Mucosa of descending colon (tissue), 3 donors: ENCODE results near the gene FSD2. TPM values are rescaled to one million over a fixed set of nuclear protein-coding genes. Genes with fewer than 3 reads are reported as not detected.

Source experiments
- ATAC-seq: fragments of 200-7000 bp; cut with Tn5 transposase; one replicate; pipeline ENCODE4 v1.9.1; 2020; ENCODE audit warnings: mild to moderate bottlenecking, moderate library complexity
- DNase-seq, 3 donors: peaks; one replicate each; pipeline ENCODE4 v3.0.0-alpha.2; 2020
- H3K36me3 ChIP-seq: fragments of 200-600 bp; one replicate; pipeline ENCODE4 v1.8.0; 2021; ENCODE audit warnings: low read depth, mild to moderate bottlenecking
- H3K4me1 ChIP-seq: fragments of 200-600 bp; one replicate; pipeline ENCODE4 v1.8.0; 2021; ENCODE audit warnings: low read depth, mild to moderate bottlenecking
- H3K4me3 ChIP-seq: fragments of 200-600 bp; one replicate; pipeline ENCODE4 v1.8.0; 2021; ENCODE audit warnings: mild to moderate bottlenecking
- H3K9me3 ChIP-seq: fragments of 200-600 bp; one replicate; pipeline ENCODE4 v1.8.0; 2021; ENCODE audit warnings: mild to moderate bottlenecking
- intact Hi-C, 2 donors: fragments of 100-400 bp; cut with DNase I in 1 of 2; cut with micrococcal nuclease in 1 of 2; formaldehyde crosslinking; loops; one replicate each; pipeline versions ENCODE4 v1.11.0 to v1.11.1; 2022; cut with DNase I, micrococcal nuclease
- total RNA-seq, 3 donors: library from RNA; stranded (reverse); fragmentation: NEBNext Ultra II Directional in 2 of 3; extraction: Animal tissue kit (Norgen Biotek cat#: 25700) in 2 of 3; gene quantifications; one replicate each; pipeline versions ENCODE4 v1.2.1 to v1.2.4, GENCODE V29; 2021 to 2023
- TF ChIP-seq, protein P1 (sequence below): fragments of 200-600 bp; IDR thresholded peaks from one replicate; pipeline ENCODE4 v1.8.0; 2022; ENCODE audit warnings: antibody characterized with exemption, mild to moderate bottlenecking
- donor health status: DM: no; HTN: no; CAD: no; lungs with moderate emphysema.
- donor health status: DM: no; HTN: no; CAD: no.
- donor health status: DM: no; HTN: yes; CAD: no.

Gene FSD2
- total RNA-seq, 3 donors from 2014 or later, result not detected

DNA sequence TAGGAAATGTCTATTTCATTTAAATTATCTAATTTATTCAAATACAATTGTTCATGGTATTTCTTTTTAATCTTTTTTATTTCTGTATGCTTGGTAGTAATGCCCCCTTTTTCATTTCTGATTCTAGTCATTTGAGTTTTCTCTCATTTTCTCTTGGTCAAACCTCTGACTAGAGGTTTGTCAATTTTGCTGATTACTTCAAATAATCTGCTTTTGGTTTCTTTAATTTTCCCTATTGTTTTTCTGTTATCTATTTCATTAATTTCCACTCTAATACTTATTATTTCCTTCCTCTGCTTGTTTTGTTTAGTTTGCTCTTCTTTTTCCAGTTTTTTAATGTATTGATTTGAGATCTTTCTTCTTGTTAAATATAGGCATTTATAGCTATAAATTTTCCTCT lies 12.1 kb downstream of the FSD2 start:
- DNase-seq (no peak), ATAC-seq (no peak)

DNA sequence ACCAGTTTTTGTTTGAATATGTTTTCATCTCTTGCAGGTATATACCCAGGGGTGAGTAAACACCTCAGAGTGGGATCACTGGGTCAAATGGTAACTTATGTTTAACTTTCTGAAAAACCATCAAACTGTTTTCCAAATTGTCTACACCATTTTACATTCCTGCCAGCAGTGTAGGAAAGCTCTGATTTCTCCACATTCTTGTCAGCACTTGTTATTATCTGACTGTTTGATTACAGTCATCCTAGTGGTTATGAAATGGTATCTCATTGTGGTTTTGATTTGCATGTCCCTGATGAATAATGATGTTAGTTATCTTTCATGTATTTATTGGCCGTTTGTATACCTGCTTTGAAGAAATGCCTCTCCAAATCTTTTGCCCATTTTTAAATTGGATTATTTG lies 13.8 kb downstream of the FSD2 start:
- intact Hi-C loops, result no loop called here
- TF ChIP-seq, protein P1, sequence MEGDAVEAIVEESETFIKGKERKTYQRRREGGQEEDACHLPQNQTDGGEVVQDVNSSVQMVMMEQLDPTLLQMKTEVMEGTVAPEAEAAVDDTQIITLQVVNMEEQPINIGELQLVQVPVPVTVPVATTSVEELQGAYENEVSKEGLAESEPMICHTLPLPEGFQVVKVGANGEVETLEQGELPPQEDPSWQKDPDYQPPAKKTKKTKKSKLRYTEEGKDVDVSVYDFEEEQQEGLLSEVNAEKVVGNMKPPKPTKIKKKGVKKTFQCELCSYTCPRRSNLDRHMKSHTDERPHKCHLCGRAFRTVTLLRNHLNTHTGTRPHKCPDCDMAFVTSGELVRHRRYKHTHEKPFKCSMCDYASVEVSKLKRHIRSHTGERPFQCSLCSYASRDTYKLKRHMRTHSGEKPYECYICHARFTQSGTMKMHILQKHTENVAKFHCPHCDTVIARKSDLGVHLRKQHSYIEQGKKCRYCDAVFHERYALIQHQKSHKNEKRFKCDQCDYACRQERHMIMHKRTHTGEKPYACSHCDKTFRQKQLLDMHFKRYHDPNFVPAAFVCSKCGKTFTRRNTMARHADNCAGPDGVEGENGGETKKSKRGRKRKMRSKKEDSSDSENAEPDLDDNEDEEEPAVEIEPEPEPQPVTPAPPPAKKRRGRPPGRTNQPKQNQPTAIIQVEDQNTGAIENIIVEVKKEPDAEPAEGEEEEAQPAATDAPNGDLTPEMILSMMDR, result no peak
- DNase-seq (no peak), ATAC-seq (no peak)
- H3K9me3 ChIP-seq, result no peaks in the 10 kb centered on the region
- no peaks in the 10 kb centered on the region for H3K4me1 ChIP-seq
- H3K4me3 ChIP-seq, result no peak overlapping the region
- H3K36me3 ChIP-seq, result no peaks in the 10 kb centered on the region

More for the DNA sequence above, 12.1 kb downstream of the FSD2 start:
- H3K4me3 ChIP-seq, result no peak overlapping the region
- no peaks in the 10 kb centered on the region for H3K9me3 ChIP-seq
- TF ChIP-seq, protein P1, result no peak
- H3K36me3 ChIP-seq, result no peaks in the 10 kb centered on the region
- H3K4me1 ChIP-seq, result no peaks in the 10 kb centered on the region
- intact Hi-C loops, result no loop called here

DNA sequence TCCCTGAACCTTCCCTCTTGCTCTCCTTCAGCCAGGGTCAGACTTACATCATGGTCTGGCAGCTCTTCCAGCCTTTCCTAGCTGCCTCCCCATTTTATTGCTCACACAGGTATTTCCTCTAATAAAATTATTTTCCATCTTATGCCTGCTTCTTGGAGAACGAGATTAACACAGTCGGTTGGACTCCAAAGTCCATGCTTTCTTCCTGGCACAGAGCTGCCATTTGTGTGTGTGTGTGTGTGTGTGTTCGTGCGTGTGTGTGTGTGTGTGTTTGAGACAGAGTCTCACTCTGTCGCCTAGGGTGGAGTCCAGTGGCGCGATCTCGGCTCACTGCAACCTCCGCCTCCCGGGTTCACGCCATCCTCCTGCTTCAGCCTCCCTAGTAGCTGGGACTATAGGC lies 15.5 kb downstream of the FSD2 start:
- DNase-seq (peak in 2 of 3 donors; percentile 43 to 59), ATAC-seq (peak; percentile 87)
- H3K36me3 ChIP-seq, result no peaks in the 10 kb centered on the region
- no peaks in the 10 kb centered on the region for H3K9me3 ChIP-seq
- intact Hi-C loops, result no loop called here
- no peaks in the 10 kb centered on the region for H3K4me1 ChIP-seq
- TF ChIP-seq, protein P1, result no peak
- H3K4me3 ChIP-seq, result no peak overlapping the region

DNA sequence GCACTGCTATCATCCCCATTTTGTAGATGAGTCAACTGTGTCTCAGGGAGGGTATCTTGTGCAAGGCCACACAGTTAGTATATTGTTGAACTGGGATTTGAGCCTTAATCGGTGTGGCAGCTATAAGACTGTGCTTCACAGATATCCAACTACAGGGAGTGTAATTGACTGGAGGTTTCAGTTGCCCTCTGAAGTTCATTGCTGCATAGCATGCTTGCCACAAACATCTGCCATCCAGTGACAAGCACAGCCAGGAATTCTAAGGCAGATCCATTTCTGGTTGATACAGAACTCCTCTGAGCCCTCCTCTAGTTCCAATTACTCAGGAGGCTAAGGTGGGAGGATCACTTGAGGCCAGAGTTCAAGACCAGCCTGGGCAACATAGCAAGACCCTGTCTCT lies 16.4 kb downstream of the FSD2 start:
- H3K36me3 ChIP-seq, result no peaks in the 10 kb centered on the region
- H3K9me3 ChIP-seq, result no peaks in the 10 kb centered on the region
- no peak overlapping the region for H3K4me3 ChIP-seq
- DNase-seq (no peak), ATAC-seq (no peak)
- intact Hi-C loops, result no loop called here
- TF ChIP-seq, protein P1, result no peak
- H3K4me1 ChIP-seq, result no peaks in the 10 kb centered on the region

DNA sequence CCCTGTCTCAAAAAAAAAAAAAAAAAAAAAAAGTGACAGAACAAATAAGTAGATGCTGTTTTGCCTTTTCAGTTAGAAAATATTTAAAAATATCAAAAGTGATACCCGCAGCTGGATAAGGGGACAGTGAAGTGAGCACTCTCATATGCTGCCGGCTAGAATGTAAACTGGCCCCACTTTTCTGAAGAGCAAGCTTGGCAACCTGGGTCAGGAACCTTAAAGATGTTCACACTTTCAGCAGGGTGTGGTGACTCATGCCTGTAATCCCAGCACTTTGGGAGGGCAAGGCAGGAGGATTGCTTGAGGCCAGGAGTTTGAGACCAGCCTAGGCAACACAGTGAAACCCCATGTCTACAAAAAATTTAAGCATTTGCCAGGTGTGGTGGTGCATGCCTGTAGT lies 17.4 kb downstream of the FSD2 start:
- no peak for ATAC-seq
- TF ChIP-seq, protein P1, result no peak
- no peaks in the 10 kb centered on the region for H3K9me3 ChIP-seq
- DNase-seq, result no peak
- intact Hi-C loops, result no loop called here
- no peaks in the 10 kb centered on the region for H3K36me3 ChIP-seq
- H3K4me3 ChIP-seq, result no peak overlapping the region
- H3K4me1 ChIP-seq, result no peaks in the 10 kb centered on the region

DNA sequence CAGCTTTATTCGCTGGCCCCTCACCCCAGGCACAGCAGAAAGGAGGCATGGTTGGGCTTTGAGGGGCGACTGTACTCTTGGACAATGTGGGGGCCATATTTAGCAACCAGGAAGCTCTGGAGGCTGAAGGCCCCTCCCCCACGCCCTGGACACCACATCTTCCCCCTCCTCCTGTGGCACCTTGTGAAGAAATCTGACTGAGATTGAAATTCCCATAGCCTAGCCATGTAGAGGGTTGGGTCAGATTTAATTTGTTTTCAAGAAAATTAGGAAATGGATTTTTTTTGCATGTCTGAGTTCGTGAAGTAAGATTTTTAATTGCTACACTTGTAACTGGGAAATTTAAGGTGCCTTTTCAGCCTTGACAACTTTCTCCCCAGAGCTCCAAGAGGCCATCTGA lies 24.5 kb downstream of the FSD2 start:
- Histone ChIP-seq H3K9me3 (no peaks in the 10 kb centered on the region), H3K4me3 (no peak overlapping the region), H3K36me3 (no peaks in the 10 kb centered on the region), H3K4me1 (no peaks in the 10 kb centered on the region)
- TF ChIP-seq, protein P1, result no peak
- no peak for ATAC-seq
- no peak for DNase-seq
- intact Hi-C loops, result no loop called here
